Uterus (tissue), 4 donors: ENCODE data around the gene ABCA6. TPM values are rescaled to one million over a fixed set of nuclear protein-coding genes. Genes with fewer than 3 reads are reported as not detected.

Experiments used
- DNase-seq, 2 donors: peaks; one replicate each; pipeline ENCODE4 v3.0.0-alpha.2; 2019 to 2020
- H3K27ac ChIP-seq, 2 donors: fragments of 200-600 bp; sonication (generic); 1 replicate in 1 of 2; 2 replicates in 1 of 2; pipeline ENCODE4 v1.5.1; 2016 to 2018
- H3K27me3 ChIP-seq, 2 donors: fragments of 200-600 bp; sonication (generic); one replicate each; pipeline ENCODE4 v1.5.1; 2018 to 2019; ENCODE audit warnings: control low read depth in 1 of 2
- H3K36me3 ChIP-seq, 2 donors: fragments of 200-600 bp; sonication (generic); one replicate each; pipeline ENCODE4 v1.5.1; 2019; ENCODE audit warnings: control low read depth in 1 of 2
- H3K4me1 ChIP-seq, 2 donors: fragments of 200-600 bp; sonication (generic); one replicate each; pipeline ENCODE4 v1.5.1; 2018 to 2019; ENCODE audit warnings: control low read depth in 1 of 2
- H3K4me3 ChIP-seq, 2 donors: fragments of 200-600 bp; sonication (generic); 1 replicate in 1 of 2; 2 replicates in 1 of 2; pipeline ENCODE4 v1.5.1; 2018 to 2019; ENCODE audit warnings: mild to moderate bottlenecking in 1 of 2
- H3K9me3 ChIP-seq, 2 donors: fragments of 200-600 bp; sonication (generic); one replicate each; pipeline ENCODE4 v1.5.1; 2019; ENCODE audit warnings: control low read depth in 1 of 2
- POLR2A ChIP-seq, 2 donors: fragments of 450-650 bp; IDR thresholded peaks; one replicate each; pipeline ENCODE4 v1.6.1; 2016; ENCODE audit warnings: antibody characterized with exemption in 2 of 2, mild to moderate bottlenecking in 1 of 2, moderate library complexity in 1 of 2
- intact Hi-C: fragments of 100-400 bp; cut with DNase I; formaldehyde crosslinking; loops from one replicate; pipeline ENCODE4 v1.15.1; 2023; ENCODE audit warnings: low total_unique reads
- total RNA-seq, 4 donors: library from RNA; depleted of rRNA in 3 of 4; stranded (reverse); fragments of >200 nt in 3 of 4; gene quantifications; one replicate each; pipeline versions ENCODE4 v1.1.0 to v1.2.4, GENCODE V29; 2014 to 2023
- TF ChIP-seq, protein P1 (sequence below), 4 experiments: fragments of 200-600 bp in 2 of 4; fragments of 450-650 bp in 2 of 4; sonication (generic) in 2 of 4; IDR thresholded peaks; one replicate each; pipeline ENCODE4 v1.5.1; 2016 to 2019; ENCODE audit warnings: antibody characterized with exemption in 4 of 4, mild to moderate bottlenecking in 2 of 4, moderate library complexity in 1 of 4
- donor health status: DM: yes; HTN: yes; CAD: no.

Gene ABCA6
- total RNA-seq, 4 donors from 2014 or later = 13.5 to 65.6 (median 45.7) TPM

DNA sequence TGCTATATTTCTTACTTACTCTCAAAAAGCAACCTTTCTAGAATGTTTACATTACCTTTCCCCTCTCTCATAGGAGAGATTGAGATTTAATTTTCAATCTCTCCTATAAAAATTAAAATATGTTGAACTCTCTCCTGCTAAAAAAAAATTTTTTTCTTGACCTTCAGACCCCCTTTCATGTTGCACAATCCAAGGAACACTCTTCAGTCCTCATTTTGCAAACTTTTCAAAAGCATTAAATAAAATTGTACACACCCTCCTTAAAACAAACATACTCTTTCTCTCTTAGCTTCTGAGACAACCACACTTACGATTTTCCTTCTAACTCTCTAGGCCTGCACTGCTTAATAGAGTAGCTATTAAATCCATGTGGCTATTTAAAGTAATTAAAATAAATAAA, 8.6 kb upstream of the ABCA6 start:
- H3K36me3 ChIP-seq = no peaks in the 10 kb centered on the region
- TF ChIP-seq POLR2A (IDR thresholded peaks at IDR 0.05) = no peak
- TF ChIP-seq, protein P1, sequence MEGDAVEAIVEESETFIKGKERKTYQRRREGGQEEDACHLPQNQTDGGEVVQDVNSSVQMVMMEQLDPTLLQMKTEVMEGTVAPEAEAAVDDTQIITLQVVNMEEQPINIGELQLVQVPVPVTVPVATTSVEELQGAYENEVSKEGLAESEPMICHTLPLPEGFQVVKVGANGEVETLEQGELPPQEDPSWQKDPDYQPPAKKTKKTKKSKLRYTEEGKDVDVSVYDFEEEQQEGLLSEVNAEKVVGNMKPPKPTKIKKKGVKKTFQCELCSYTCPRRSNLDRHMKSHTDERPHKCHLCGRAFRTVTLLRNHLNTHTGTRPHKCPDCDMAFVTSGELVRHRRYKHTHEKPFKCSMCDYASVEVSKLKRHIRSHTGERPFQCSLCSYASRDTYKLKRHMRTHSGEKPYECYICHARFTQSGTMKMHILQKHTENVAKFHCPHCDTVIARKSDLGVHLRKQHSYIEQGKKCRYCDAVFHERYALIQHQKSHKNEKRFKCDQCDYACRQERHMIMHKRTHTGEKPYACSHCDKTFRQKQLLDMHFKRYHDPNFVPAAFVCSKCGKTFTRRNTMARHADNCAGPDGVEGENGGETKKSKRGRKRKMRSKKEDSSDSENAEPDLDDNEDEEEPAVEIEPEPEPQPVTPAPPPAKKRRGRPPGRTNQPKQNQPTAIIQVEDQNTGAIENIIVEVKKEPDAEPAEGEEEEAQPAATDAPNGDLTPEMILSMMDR (IDR thresholded peaks at IDR 0.05) = no peak
- no peaks in the 10 kb centered on the region for H3K27me3 ChIP-seq
- peak overlapping the region in 1 of 2 donors; percentile 23 for H3K27ac ChIP-seq
- H3K4me1 ChIP-seq = no peaks in the 10 kb centered on the region
- intact Hi-C loops = no loop called here
- no peak overlapping the region for H3K4me3 ChIP-seq
- DNase-seq = no peak
- H3K9me3 ChIP-seq = no peaks in the 10 kb centered on the region

DNA sequence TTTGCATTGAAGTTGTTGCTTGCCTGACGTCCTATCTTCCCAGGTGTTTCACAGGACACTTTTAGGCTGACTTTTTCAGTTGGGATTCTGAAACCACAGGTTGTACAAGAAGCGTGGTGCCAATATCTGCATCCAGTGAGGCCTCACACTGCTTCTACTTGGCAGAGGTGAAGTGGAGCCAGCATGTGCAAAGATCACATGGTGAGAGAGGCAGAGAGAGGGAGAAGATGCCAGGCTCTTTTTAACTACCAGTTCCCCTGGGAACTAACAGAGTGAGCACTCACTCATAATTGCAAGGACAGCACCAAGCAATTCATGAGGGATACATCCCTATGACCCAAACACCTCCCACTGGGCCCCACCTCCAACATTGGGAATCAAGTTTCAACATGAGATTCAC, 5.8 kb upstream of the ABCA6 start:
- no peaks in the 10 kb centered on the region for H3K27me3 ChIP-seq
- no peak for TF ChIP-seq POLR2A (IDR thresholded peaks at IDR 0.05)
- TF ChIP-seq, protein P1 (IDR thresholded peaks at IDR 0.05) = no peak
- no peak for DNase-seq
- H3K36me3 ChIP-seq = no peaks in the 10 kb centered on the region
- H3K9me3 ChIP-seq = no peaks in the 10 kb centered on the region
- no peak overlapping the region for H3K4me3 ChIP-seq
- intact Hi-C loops = no loop called here
- H3K27ac ChIP-seq = no peak overlapping the region
- H3K4me1 ChIP-seq = no peaks in the 10 kb centered on the region

DNA sequence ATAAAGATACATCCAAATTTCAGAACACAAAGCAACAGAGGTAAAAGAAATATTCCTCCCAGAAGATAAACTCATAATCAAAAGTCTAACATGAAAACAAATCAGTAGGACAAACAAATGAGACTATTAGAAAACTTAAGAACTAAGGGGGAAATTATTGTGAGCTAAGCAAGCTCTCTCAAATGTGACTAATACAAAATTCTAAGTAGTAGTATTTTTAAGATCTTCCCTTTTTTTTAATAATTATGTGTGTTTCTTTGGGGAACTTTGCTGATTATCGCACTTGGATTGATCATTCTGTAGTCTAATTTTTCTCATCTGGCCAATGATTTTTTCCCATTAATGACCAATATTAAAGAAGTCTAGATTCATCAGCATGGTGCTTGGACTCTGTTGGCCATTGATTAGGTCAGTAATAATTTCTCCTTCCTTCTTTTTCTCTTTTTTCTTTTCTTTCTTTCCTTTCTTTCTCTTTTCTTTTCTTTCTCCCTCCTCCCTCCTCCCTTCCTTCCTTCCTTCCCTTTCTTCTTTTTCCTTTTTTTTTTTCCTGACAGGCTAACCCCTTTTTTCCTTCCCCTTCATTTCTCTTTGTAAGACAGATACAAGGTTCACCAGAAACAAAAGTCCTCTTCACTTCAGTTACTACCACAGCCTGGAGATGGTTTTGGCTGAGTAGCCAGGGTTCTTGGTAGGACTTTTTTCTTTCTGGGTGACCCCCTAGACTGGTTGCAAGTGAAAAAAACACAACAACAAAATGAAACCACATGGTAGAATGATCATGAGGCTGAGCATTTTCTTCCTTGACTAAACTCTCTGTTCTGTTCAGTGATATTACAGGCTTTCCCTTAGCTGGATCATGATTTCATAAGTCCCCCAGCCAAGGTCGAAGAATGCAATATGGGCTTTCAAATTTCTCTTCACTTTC, 2.9 kb upstream of the ABCA6 start:
- Histone ChIP-seq H3K4me1 (no peaks in the 10 kb centered on the region), H3K27me3 (no peaks in the 10 kb centered on the region), H3K4me3 (no peak overlapping the region), H3K27ac (peak overlapping the region; percentile 27 to 47), H3K9me3 (no peaks in the 10 kb centered on the region), H3K36me3 (no peaks in the 10 kb centered on the region)
- intact Hi-C loops = no loop called here
- TF ChIP-seq, protein P1 (IDR thresholded peaks at IDR 0.05) = no peak
- TF ChIP-seq POLR2A (IDR thresholded peaks at IDR 0.05) = no peak
- no peak for DNase-seq

DNA sequence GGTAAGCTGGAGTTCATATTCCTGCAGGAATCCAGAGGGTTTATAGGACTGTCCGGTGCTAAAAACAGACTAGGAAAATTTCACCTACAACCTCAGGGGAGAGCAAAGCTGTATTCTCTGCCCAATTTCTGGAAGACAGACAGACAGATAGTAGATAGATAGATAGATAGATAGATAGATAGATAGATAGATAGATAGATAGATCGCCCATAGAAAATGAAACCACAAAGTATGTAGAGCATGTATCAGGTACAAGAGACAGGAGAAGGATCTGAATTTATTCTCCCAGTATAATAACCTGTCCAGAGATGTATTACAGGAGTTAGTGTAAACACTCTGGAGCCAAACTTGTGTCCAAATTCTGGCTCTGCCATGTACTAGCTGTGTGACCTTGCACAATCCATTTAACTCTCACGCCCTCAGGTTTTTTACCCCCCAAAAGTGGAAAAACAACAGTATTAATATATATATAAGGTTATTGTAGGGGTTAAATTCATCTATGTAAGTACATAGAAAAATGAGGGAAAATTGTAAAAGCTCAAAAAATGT, 2.1 kb upstream of the ABCA6 start:
- Histone ChIP-seq H3K27ac (peak overlapping the region; percentile 47 to 71), H3K36me3 (no peaks in the 10 kb centered on the region), H3K4me1 (no peaks in the 10 kb centered on the region), H3K4me3 (no peak overlapping the region), H3K27me3 (no peaks in the 10 kb centered on the region), H3K9me3 (no peaks in the 10 kb centered on the region)
- intact Hi-C loops = no loop called here
- no peak for TF ChIP-seq POLR2A (IDR thresholded peaks at IDR 0.05)
- TF ChIP-seq, protein P1 (IDR thresholded peaks at IDR 0.05) = no peak
- no peak for DNase-seq

DNA sequence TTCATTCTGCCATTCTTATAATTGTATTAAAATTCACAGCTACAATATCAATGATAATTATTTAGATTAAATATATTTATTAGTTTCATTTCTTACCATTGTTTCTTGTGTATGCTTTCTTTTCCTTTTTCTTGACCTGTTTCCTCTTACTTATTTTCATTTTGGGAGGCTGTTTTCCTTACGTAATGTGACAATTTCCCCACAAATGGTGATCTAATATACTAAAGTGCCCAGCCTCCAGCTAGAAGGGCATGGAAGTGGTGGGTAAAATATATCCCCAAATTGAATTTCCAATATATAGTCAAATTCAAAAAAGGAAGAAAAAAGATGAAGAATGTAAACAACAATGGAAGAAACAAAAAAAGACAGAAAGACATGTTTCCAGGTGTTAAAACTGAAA, 1.5 kb upstream of the ABCA6 start:
- no peak overlapping the region for H3K4me3 ChIP-seq
- peak overlapping the region; percentile 47 to 71 for H3K27ac ChIP-seq
- no peaks in the 10 kb centered on the region for H3K4me1 ChIP-seq
- H3K36me3 ChIP-seq = no peaks in the 10 kb centered on the region
- DNase-seq = no peak
- no peak for TF ChIP-seq POLR2A (IDR thresholded peaks at IDR 0.05)
- TF ChIP-seq, protein P1 (IDR thresholded peaks at IDR 0.05) = no peak
- no peaks in the 10 kb centered on the region for H3K27me3 ChIP-seq
- intact Hi-C loops = no loop called here
- no peaks in the 10 kb centered on the region for H3K9me3 ChIP-seq
